Measurements from ENCODE around the gene MAFG. TPM values are rescaled to one million over a fixed set of nuclear protein-coding genes. Genes with fewer than 3 reads are reported as not detected.

The MAFG gene
- polyA plus RNA-seq, 1 donor (not counting 4 experiments of a cell fraction or from before 2014, with no cell fraction given), result 8.3 TPM

GRCh38 chr17:81924557-81925532, 2.7 kb downstream of the MAFG start:
- FAIRE-seq, result no peak
- Histone ChIP-seq H3K4me1 (ENCODE audit: control insufficient read depth, extremely low read depth, insufficient read depth, low read length) (peaks cover 35% of the 10 kb centered on the region), H3K4me2 (ENCODE audit: control insufficient read depth, extremely low read depth, insufficient read depth, low read depth, low read length) (peak overlapping the region; percentile 78), H3K27me3 (ENCODE audit: control insufficient read depth, extremely low read depth, insufficient read depth, low read length) (no peaks in the 10 kb centered on the region), H3K36me3 (ENCODE audit: control insufficient read depth in 2 of 2, extremely low read depth in 1 of 2, insufficient read depth in 2 of 2, low read length in 2 of 2) (peaks cover 20 to 21% of the 10 kb centered on the region in 2 experiments), H2AFZ (ENCODE audit: control insufficient read depth, low read length) (no peak overlapping the region), H3K27ac (ENCODE audit: control insufficient read depth, insufficient read depth, low read length) (peak overlapping the region; percentile 4), H4K20me1 (ENCODE audit: control insufficient read depth, extremely low read depth, insufficient read depth, low read length) (peaks cover 5% of the 10 kb centered on the region), H3K79me2 (ENCODE audit: control insufficient read depth, insufficient read depth, low read length) (peaks cover 68% of the 10 kb centered on the region), H3K9ac (ENCODE audit: control insufficient read depth, extremely low read depth, insufficient read depth, low read length) (peak overlapping the region; percentile 9), H3K9me1 (ENCODE audit: control insufficient read depth, extremely low read depth, insufficient read depth, low read length) (no peaks in the 10 kb centered on the region), H3K4me3 (ENCODE audit: control insufficient read depth in 2 of 3, extremely low read depth in 1 of 3, insufficient read depth in 2 of 3, low read depth in 1 of 3, low read length in 3 of 3) (no peak overlapping the region), H3K9me3 (ENCODE audit: control insufficient read depth, low read depth, low read length) (no peaks in the 10 kb centered on the region)
- no peak for DNase-seq (ENCODE audit: low read depth, low spot score)
- TF ChIP-seq CTCF (optimal IDR thresholded peaks at IDR 0.05 in 1 of 3, IDR thresholded peaks at IDR 0.05 in 1 of 3, conservative IDR thresholded peaks at IDR 0.05 in 1 of 3; ENCODE audit: extremely low read depth in 1 of 3, insufficient read depth in 2 of 3, low read length in 3 of 3) (no peak), EZH2 (IDR thresholded peaks at IDR 0.05; ENCODE audit: low read length) (no peak)
- dilution Hi-C loops (cut with MboI; ENCODE audit: extremely low pct_ligation_motif_present, low sequenced_read_pairs), result no loop called here

- Histone ChIP-seq H3K79me2 (ENCODE audit: control insufficient read depth, insufficient read depth, low read length) (peaks cover 79% of the 10 kb centered on the region), H4K20me1 (ENCODE audit: control insufficient read depth, extremely low read depth, insufficient read depth, low read length) (peaks cover 8% of the 10 kb centered on the region), H3K9me3 (ENCODE audit: control insufficient read depth, low read depth, low read length) (no peaks in the 10 kb centered on the region), H3K9me1 (ENCODE audit: control insufficient read depth, extremely low read depth, insufficient read depth, low read length) (no peaks in the 10 kb centered on the region), H2AFZ (ENCODE audit: control insufficient read depth, low read length) (no peak overlapping the region), H3K4me2 (ENCODE audit: control insufficient read depth, extremely low read depth, insufficient read depth, low read depth, low read length) (peak overlapping the region; percentile 78), H3K36me3 (ENCODE audit: control insufficient read depth in 2 of 2, extremely low read depth in 1 of 2, insufficient read depth in 2 of 2, low read length in 2 of 2) (peaks cover 24 to 30% of the 10 kb centered on the region in 2 experiments), H3K27me3 (ENCODE audit: control insufficient read depth, extremely low read depth, insufficient read depth, low read length) (no peaks in the 10 kb centered on the region), H3K27ac (ENCODE audit: control insufficient read depth, insufficient read depth, low read length) (peak overlapping the region; percentile 76), H3K9ac (ENCODE audit: control insufficient read depth, extremely low read depth, insufficient read depth, low read length) (peak overlapping the region; percentile 73), H3K4me1 (ENCODE audit: control insufficient read depth, extremely low read depth, insufficient read depth, low read length) (peaks cover 32% of the 10 kb centered on the region), H3K4me3 (ENCODE audit: control insufficient read depth in 2 of 3, extremely low read depth in 1 of 3, insufficient read depth in 2 of 3, low read depth in 1 of 3, low read length in 3 of 3) (peak overlapping the region; percentile 24 to 61 (median 53))
- no peak for FAIRE-seq
- TF ChIP-seq CTCF (optimal IDR thresholded peaks at IDR 0.05 in 1 of 3, IDR thresholded peaks at IDR 0.05 in 1 of 3, conservative IDR thresholded peaks at IDR 0.05 in 1 of 3; ENCODE audit: extremely low read depth in 1 of 3, insufficient read depth in 2 of 3, low read length in 3 of 3) (peak in 1 of 3 experiments; percentile 14), EZH2 (IDR thresholded peaks at IDR 0.05; ENCODE audit: low read length) (no peak)
- dilution Hi-C loops (cut with MboI; ENCODE audit: extremely low pct_ligation_motif_present, low sequenced_read_pairs), result no loop called here
- no peak for DNase-seq (ENCODE audit: low read depth, low spot score)
Measured at GRCh38 chr17:81923302-81924260, 4.0 kb downstream of the MAFG start.
